ENCODE data around the gene VPREB1.

- no peak for TF ChIP-seq REST (IDR thresholded peaks at IDR 0.05; ENCODE audit: low read depth)
- TF ChIP-seq TEAD4 (IDR thresholded peaks at IDR 0.05): no peak
- TF ChIP-seq EP300 (IDR thresholded peaks at IDR 0.05; ENCODE audit: borderline replicate concordance): no peak
- TF ChIP-seq TCF12 (IDR thresholded peaks at IDR 0.05; ENCODE audit: low read depth): no peak
- no peak for TF ChIP-seq MAX (IDR thresholded peaks at IDR 0.05)
These were observed 49.1 kb upstream of the VPREB1 start for GRCh38 chr22:22195265-22196017.
